ENCODE data around the gene RALGAPB.
"Not testable (repeated sequence)": the region's sequence is repeated elsewhere in the genome, so short reads cannot be mapped to it uniquely, and the experiment has no call there.

RALGAPB gene

GRCh38 chr20:38435555-38435939 is 37.1 kb upstream of the RALGAPB start:
- peak; percentile 74 for DNase-seq (ENCODE audit: low read depth)
- TF ChIP-seq CTCF (IDR thresholded peaks at IDR 0.05; ENCODE audit: insufficient read depth, low read depth, low read length, missing control alignments), result no peak
- no peak overlapping the region for H3K4me3 ChIP-seq (ENCODE audit: low read length)

GRCh38 chr20:38437796-38438195 is 34.8 kb upstream of the RALGAPB start:
- no peak for TF ChIP-seq CTCF (IDR thresholded peaks at IDR 0.05; ENCODE audit: insufficient read depth, low read depth, low read length, missing control alignments)
- no peak overlapping the region for H3K4me3 ChIP-seq (ENCODE audit: low read length)
- no peak for DNase-seq (ENCODE audit: low read depth)

GRCh38 chr20:38441110-38441509 is 31.5 kb upstream of the RALGAPB start:
- not testable (repeated sequence) for H3K4me3 ChIP-seq (ENCODE audit: low read length); DNase-seq (ENCODE audit: low read depth)

GRCh38 chr20:38441916-38442315 is 30.7 kb upstream of the RALGAPB start:
- no peak for TF ChIP-seq CTCF (IDR thresholded peaks at IDR 0.05; ENCODE audit: insufficient read depth, low read depth, low read length, missing control alignments)
- no peak overlapping the region for H3K4me3 ChIP-seq (ENCODE audit: low read length)
- no peak for DNase-seq (ENCODE audit: low read depth)

- no peak for TF ChIP-seq CTCF (IDR thresholded peaks at IDR 0.05; ENCODE audit: insufficient read depth, low read depth, low read length, missing control alignments)
- H3K4me3 ChIP-seq (ENCODE audit: low read length), result no peak overlapping the region
- DNase-seq (ENCODE audit: low read depth), result peak; percentile 70
These were observed 27.3 kb upstream of the RALGAPB start for GRCh38 chr20:38445381-38445796.

GRCh38 chr20:38445901-38446425 is 26.7 kb upstream of the RALGAPB start:
- DNase-seq (ENCODE audit: low read depth), result no peak
- no peak for TF ChIP-seq CTCF (IDR thresholded peaks at IDR 0.05; ENCODE audit: insufficient read depth, low read depth, low read length, missing control alignments)
- no peak overlapping the region for H3K4me3 ChIP-seq (ENCODE audit: low read length)

GRCh38 chr20:38446441-38447209 is 26.0 kb upstream of the RALGAPB start:
- peak; percentile 88 for TF ChIP-seq CTCF (IDR thresholded peaks at IDR 0.05; ENCODE audit: insufficient read depth, low read depth, low read length, missing control alignments)
- DNase-seq (ENCODE audit: low read depth), result peak; percentile 96
- peak overlapping the region; percentile 97 for H3K4me3 ChIP-seq (ENCODE audit: low read length)

Data from epithelial cell of esophagus (primary cell).